Bronchial epithelial cell (primary cell): ENCODE measurements around the gene RABL2B. TPM values are rescaled to one million over a fixed set of nuclear protein-coding genes. Genes with fewer than 3 reads are reported as not detected.

Source experiments
- DNase-seq: peaks from one replicate; pipeline ENCODE4 v3.0.0-alpha.2; 2010; ENCODE audit warnings: low read depth
- FAIRE-seq: peaks from 2 replicates; lab custom pipeline; 2011; peaks lifted over from hg19 to GRCh38; lab: Jason Lieb, UNC
- H3K27me3 ChIP-seq: 2 replicates; pipeline ENCODE4 v1.5.1; 2011; ENCODE audit warnings: low read length; ENCODE audit not compliant: control insufficient read depth, insufficient read depth
- H3K36me3 ChIP-seq: 2 replicates; pipeline ENCODE4 v1.5.1; 2011; ENCODE audit warnings: low read length; ENCODE audit not compliant: control insufficient read depth, insufficient read depth
- H3K4me3 ChIP-seq: 2 replicates; pipeline ENCODE4 v1.5.1; 2011; ENCODE audit warnings: mild to moderate bottlenecking, low read depth, low read length, control low read depth
- total RNA-seq: library from RNA; depleted of rRNA; stranded (reverse); fragments of >200 nt; gene quantifications from 2 replicates; pipeline ENCODE4 v1.2.1, GENCODE V29; 2014
- TF ChIP-seq, protein P1 (sequence below): IDR thresholded peaks from 2 replicates; pipeline ENCODE4 v1.5.1; 2011; ENCODE audit warnings: mild to moderate bottlenecking, moderate library complexity, low read length, control low read depth, inconsistent platforms; ENCODE audit not compliant: insufficient read depth, severe bottlenecking

Gene RABL2B
- total RNA-seq, 1 donor from 2014 or later = 4.5 TPM

GRCh38 chr22:50721257-50721844, 62.1 kb downstream of the RABL2B start:
- no peak for FAIRE-seq

DNA sequence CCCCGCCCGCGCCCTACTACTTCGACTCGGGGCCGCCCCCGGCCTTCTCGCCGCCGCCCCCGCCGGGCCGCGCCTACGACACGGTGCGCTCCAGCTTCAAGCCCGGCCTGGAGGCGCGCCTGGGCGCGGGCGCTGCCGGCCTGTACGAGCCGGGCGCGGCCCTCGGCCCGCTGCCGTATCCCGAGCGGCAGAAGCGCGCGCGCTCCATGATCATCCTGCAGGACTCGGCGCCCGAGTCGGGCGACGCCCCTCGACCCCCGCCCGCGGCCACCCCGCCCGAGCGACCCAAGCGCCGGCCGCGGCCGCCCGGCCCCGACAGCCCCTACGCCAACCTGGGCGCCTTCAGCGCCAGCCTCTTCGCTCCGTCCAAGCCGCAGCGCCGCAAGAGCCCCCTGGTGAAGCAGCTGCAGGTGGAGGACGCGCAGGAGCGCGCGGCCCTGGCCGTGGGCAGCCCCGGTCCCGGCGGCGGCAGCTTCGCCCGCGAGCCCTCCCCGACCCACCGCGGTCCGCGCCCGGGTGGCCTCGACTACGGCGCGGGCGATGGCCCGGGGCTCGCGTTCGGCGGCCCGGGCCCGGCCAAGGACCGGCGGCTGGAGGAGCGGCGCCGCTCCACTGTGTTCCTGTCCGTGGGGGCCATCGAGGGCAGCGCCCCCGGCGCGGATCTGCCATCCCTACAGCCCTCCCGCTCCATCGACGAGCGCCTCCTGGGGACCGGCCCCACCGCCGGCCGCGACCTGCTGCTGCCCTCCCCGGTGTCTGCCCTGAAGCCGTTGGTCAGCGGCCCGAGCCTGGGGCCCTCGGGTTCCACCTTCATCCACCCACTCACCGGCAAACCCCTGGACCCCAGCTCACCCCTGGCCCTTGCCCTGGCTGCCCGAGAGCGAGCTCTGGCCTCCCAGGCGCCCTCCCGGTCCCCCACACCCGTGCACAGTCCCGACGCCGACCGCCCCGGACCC, 62.9 kb downstream of the RABL2B start:
- TF ChIP-seq, protein P1, sequence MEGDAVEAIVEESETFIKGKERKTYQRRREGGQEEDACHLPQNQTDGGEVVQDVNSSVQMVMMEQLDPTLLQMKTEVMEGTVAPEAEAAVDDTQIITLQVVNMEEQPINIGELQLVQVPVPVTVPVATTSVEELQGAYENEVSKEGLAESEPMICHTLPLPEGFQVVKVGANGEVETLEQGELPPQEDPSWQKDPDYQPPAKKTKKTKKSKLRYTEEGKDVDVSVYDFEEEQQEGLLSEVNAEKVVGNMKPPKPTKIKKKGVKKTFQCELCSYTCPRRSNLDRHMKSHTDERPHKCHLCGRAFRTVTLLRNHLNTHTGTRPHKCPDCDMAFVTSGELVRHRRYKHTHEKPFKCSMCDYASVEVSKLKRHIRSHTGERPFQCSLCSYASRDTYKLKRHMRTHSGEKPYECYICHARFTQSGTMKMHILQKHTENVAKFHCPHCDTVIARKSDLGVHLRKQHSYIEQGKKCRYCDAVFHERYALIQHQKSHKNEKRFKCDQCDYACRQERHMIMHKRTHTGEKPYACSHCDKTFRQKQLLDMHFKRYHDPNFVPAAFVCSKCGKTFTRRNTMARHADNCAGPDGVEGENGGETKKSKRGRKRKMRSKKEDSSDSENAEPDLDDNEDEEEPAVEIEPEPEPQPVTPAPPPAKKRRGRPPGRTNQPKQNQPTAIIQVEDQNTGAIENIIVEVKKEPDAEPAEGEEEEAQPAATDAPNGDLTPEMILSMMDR = no peak
- H3K4me3 ChIP-seq = no peak overlapping the region
- DNase-seq = no peak
- peaks cover 1% of the 10 kb centered on the region for H3K27me3 ChIP-seq
- H3K36me3 ChIP-seq = peaks cover 6% of the 10 kb centered on the region
- FAIRE-seq = no peak

More at GRCh38 chr22:50721257-50721844, 62.1 kb downstream of the RABL2B start:
- peaks cover 6% of the 10 kb centered on the region for H3K36me3 ChIP-seq
- no peak for DNase-seq
- TF ChIP-seq, protein P1 = no peak
- H3K4me3 ChIP-seq = no peak overlapping the region
- H3K27me3 ChIP-seq = peaks cover 1% of the 10 kb centered on the region

GRCh38 chr22:50719814-50720300, 63.6 kb downstream of the RABL2B start:
- Histone ChIP-seq H3K4me3 (no peak overlapping the region), H3K27me3 (peaks cover 1% of the 10 kb centered on the region), H3K36me3 (peaks cover 6% of the 10 kb centered on the region)
- no peak for FAIRE-seq
- no peak for DNase-seq
- TF ChIP-seq, protein P1 = no peak

DNA sequence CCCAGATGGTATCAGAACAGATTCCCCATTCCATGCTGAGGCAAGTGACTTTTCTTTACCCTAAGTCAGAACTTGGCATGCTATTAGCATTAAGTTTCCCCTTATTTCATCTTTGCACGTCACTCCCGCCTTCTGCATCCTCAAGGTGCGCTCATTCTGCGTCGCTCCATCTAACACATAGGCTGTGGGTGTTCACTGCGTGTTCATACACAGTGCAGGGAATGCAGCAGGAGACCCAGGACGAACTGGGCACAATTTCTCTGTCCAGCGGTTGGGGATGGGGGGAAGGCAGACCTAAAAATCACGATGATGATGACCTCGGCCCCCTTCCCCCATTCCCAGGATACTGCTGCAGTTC, 65.1 kb downstream of the RABL2B start:
- H3K4me3 ChIP-seq = no peak overlapping the region
- peaks cover 1% of the 10 kb centered on the region for H3K27me3 ChIP-seq
- TF ChIP-seq, protein P1 = no peak
- DNase-seq (no peak), FAIRE-seq (no peak)
- no peaks in the 10 kb centered on the region for H3K36me3 ChIP-seq

GRCh38 chr22:50717709-50718351, 65.6 kb downstream of the RABL2B start:
- H3K4me3 ChIP-seq = no peak overlapping the region

More at GRCh38 chr22:50717709-50718351, 65.6 kb downstream of the RABL2B start:
- Histone ChIP-seq H3K27me3 (peaks cover 1% of the 10 kb centered on the region), H3K36me3 (no peaks in the 10 kb centered on the region)
- DNase-seq (no peak), FAIRE-seq (peak; percentile 81)
- TF ChIP-seq, protein P1 = no peak

Other genes with a start within 250 kb of the RABL2B start
- 0.26 TPM in 2 replicates for gene KLHDC7B, start 237.7 kb downstream of the RABL2B start, total RNA-seq
- gene SYCE3, start 220.7 kb downstream of the RABL2B start, total RNA-seq = 0.51 and 0.79 TPM in 2 replicates
- 3.4 and 8.2 TPM in 2 replicates for gene CPT1B, start 205.2 kb downstream of the RABL2B start, total RNA-seq
- 27.6 and 34.3 TPM in 2 replicates for gene CHKB, start 200.8 kb downstream of the RABL2B start, total RNA-seq
- 0.53 and 0.77 TPM in 2 replicates for gene MAPK8IP2, start 182.8 kb downstream of the RABL2B start, total RNA-seq
- gene ARSA, start 155.5 kb downstream of the RABL2B start, total RNA-seq = 12.1 and 13.6 TPM in 2 replicates
- gene SHANK3, start 110.8 kb downstream of the RABL2B start, total RNA-seq = 0.79 and 0.90 TPM in 2 replicates
- gene ACR, start 45.4 kb downstream of the RABL2B start, total RNA-seq = not detected in 2 replicates